Femur (tissue), 1 donor: ENCODE data around the gene TMEM132A.

Experiments used
- DNase-seq: peaks from one replicate; pipeline ENCODE4 v3.0.0-alpha.2; 2017

TMEM132A gene

GRCh38 chr11:60922906-60923305 is 1.4 kb upstream of the TMEM132A start:
- no peak for DNase-seq

GRCh38 chr11:60923326-60923725 is 934 bp upstream of the TMEM132A start:
- no peak for DNase-seq

DNA sequence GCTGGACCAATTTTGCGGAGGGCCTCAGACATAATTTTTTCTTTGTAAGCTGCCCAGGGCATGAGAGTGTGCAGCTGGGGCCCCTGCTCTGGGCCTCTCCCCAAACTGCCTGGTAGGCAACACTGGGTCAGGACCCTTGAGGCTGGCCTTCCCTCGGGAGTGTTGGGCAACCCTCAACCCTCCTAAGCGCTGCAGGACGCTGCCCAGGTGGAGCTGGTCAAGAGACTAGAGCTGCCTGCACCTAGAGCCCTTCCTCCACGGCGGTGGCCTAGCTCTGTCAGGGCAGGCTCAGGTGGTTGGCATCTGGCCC is 505 bp upstream of the TMEM132A start:
- DNase-seq: no peak

DNA sequence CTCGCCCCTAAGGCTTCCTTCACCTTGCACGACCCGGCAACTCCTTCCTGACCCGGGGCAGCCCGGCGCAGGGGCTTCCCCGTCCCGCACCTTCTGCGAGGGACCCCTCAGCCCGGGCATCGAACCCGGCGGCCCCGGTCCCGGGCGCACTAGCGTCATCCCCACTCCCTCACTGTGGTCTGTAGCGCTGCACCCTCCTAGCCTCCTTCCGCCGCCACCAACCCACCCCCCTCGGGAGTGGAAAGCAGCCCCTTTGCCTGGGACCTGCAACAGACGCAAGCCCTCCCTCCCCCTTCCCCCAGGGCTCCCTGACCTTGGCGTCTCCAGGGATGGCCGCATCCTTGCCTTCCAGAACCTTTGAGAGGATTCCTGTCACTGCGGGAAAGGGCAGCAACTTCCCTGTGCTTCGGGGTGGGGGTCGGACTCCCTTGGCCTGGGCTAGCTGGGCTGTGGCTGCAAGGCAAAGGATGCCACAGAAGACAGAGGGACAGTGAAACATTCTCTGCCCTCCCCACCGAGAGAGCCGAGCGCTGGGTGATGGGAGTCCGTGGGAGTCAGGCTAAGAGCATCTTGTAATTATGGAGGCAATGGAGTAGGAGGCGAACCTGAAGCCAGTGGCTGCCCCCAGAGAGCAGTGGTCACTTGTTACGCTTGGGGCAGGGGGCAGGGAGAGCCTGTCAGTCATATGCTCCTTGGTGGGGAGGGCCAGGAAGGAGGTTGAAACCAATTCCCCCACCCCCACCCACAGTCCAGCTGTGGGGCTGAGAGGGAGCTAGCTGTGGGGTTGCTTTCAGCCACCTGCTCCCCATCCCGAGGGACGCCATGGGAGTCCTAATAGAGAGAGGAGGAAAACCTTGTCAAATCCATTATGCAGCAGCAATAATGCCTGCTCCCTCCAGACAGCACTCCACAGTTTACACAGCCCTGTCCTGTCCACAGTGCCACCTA is 920 bp downstream of the TMEM132A start:
- no peak for DNase-seq

DNA sequence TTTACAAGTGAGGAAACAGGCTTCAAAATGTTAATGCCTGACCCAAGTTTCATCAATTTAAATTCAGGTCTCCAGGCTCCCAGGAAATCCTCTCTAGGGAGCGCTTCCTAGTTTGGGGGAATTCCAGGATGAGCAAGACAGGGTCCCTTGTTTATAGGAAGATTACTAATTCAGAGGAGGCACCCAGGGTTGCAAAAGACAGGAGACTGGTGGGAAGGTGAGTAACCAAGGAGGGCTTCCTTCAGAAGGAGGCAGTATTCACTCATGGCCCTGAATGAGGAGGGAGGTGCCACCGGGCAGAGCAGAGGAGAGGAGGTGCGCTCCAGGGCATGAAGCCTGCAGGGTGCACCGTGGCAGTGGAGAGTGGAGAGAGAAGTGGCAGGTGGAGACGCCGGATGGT is 1.6 kb downstream of the TMEM132A start:
- DNase-seq: no peak

- DNase-seq: no peak
Observed at GRCh38 chr11:60926500-60926899, 2.2 kb downstream of the TMEM132A start.

GRCh38 chr11:60927061-60927592 is 2.9 kb downstream of the TMEM132A start:
- no peak for DNase-seq

DNA sequence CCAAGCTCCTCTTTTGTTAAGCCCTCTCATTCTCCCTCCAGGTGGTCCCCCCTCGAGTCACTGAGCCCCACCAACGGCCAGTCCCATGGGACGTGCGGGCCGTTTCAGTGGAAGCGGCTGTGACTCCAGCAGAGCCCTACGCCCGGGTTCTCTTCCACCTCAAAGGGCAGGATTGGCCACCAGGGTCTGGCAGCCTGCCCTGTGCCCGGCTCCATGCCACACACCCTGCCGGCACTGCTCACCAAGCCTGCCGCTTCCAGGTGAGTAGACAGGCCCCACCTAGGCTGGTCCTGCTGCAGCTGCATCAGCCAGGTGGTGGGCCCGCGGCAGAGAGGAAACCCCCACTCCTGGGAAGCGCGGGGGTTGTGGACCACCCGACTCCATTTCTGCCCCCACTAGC is 3.3 kb downstream of the TMEM132A start:
- no peak for DNase-seq

GRCh38 chr11:60928563-60929001 is 4.3 kb downstream of the TMEM132A start:
- DNase-seq: no peak

DNA sequence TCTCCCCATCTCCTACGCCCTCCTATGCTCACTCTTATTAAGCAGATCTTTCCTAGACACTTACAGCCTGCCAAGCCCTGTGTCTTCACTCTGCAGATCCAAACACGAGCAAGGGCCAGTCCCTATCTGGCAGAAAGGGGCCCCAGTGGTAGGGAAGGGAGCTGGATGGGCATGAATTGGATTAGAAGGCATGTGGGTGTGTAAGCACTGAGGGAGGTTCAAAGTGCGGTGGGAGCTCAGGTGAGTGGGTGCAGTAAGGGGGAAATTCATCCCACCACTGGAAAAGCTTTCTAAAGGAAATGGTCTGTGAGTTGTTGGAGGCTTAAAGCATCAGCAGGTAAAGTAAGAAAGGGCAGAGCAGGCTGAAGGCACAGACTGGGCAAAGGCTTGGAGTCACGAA is 5.5 kb downstream of the TMEM132A start:
- DNase-seq: no peak

- no peak for DNase-seq
Observed at GRCh38 chr11:60930394-60930793, 6.1 kb downstream of the TMEM132A start.

DNA sequence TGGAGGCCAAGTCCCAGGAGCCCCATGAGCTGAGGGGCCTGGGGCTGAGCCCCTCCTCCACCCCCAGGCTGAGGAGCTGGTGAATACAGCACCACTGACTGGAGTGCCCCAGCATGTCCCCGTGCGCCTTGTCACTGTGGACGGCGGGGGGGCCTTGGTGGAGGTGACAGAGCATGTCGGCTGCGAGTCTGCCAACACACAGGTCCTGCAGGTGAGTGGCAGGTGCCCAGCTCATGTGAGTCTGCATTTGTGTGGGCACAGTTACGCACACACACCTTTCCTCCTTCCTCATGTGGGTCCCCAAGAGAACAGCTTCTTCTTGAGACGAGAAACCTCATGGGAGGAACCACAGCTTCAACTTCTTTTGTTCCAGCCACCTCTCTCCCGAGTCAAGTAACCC is 7.7 kb downstream of the TMEM132A start:
- no peak for DNase-seq

- DNase-seq: no peak
Observed at GRCh38 chr11:60932605-60933356, 8.5 kb downstream of the TMEM132A start.

DNA sequence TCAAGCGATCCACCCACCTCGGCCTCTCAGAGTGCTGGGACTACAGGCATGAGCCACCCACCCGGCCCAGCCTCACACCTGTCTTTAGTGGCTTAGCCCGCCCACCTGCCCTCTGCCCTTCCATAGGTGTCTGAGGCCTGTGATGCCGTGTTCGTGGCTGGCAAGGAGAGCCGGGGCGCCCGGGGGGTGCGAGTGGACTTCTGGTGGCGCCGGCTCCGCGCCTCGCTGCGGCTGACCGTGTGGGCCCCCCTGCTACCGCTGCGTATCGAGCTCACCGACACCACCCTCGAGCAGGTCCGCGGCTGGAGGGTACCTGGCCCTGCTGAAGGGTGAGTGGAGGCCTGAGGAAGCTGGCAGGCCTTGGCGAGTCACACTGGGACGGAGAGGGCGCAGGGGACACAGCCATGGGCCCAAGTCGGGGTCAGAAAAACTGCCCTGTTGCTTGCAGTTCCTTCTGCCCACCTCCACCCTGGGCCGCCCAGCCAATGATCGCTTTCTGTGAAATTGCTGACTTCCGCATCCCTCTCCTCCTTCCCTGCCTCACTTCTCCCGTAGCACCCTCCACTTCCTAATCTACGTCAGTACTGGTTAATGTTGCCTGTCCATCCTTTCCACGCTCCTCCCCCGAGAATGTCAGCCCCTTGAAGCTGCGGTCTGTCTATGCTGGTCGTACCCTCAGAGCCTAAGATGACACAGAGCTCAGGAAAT is 9.3 kb downstream of the TMEM132A start:
- DNase-seq: no peak

DNA sequence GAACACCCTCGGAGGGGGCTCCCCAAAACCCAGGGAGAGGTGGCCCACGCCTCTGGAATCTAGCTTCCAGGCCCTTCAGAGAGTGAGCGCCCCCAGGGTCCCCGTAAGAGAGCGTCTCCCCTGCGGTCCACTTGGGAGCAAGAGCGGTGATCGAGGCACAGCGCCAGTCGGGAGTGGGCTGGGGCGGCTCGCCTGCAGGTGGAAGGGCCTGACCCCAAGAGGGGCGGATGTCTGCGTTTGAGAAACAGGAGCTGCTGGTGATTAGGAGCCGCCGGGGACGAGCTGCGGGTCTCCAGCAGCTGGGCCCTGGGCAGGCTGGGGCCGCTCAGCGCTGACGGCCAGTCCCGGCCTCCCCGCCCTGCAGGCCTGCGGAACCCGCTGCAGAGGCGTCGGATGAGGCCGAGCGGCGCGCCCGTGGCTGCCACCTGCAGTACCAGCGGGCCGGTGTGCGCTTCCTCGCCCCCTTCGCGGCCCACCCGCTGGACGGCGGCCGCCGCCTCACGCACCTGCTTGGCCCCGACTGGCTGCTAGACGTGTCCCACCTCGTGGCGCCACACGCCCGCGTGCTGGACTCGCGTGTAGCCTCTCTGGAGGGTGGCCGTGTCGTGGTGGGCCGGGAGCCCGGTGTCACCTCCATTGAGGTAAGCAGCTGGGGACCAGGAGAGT is 10.0 kb downstream of the TMEM132A start:
- DNase-seq: no peak

DNA sequence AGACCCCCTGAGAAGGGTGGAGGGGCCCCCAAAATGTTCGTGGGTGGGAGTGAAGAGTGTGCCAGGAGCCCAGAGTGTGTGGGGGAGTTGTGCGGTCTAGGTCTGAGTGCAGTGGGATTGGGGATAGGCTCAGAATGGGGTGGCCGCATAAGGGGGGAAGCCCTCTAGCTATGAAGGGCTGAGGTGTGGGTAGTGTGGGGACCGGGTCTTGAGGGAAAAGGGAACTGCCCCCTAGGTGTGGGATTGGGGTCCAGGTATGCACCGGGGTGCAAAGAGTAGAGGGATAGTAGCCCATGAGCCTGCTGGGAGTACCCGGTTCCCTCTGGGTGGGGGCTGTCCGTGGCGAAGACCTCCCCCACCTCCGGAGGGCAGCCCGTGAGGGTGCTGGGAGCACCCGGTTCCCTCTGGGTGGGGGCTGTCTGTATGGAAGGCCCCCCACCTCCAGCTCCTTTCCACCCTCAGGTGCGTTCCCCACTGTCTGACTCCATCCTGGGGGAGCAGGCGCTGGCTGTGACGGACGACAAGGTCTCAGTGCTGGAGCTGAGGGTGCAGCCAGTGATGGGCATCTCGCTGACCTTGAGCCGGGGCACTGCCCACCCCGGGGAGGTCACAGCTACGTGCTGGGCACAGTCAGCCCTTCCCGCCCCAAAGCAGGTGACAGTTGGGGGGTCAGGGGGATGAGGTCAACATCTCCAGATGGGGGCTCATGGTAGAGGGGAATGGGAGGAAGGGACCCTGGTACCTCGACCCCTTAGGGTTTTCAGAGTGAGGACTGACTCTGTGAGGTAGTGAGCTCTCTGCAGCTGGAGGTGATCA is 10.7 kb downstream of the TMEM132A start:
- DNase-seq: no peak

GRCh38 chr11:60935676-60936442 is 11.6 kb downstream of the TMEM132A start:
- no peak for DNase-seq

GRCh38 chr11:60936467-60937143 is 12.3 kb downstream of the TMEM132A start:
- DNase-seq: no peak

DNA sequence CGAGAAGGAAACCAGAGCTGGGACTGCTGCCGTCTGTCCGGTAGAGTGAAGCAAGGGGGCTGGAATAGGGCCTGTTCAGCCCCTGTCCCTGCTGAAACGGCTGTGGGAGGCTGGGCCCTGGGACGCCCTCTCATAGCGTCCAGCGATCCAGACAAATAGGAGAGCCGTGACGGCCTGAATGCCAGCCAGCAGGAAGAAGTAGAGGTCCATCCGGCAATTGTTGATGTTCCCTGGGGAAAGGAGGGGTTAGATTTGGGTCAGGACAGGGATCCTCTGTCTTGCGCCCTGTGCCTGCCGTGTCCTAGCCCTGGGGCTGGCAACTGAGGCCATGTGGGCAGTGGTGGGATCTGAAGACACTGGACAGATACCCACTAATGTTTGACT is 12.9 kb downstream of the TMEM132A start:
- DNase-seq: no peak

DNA sequence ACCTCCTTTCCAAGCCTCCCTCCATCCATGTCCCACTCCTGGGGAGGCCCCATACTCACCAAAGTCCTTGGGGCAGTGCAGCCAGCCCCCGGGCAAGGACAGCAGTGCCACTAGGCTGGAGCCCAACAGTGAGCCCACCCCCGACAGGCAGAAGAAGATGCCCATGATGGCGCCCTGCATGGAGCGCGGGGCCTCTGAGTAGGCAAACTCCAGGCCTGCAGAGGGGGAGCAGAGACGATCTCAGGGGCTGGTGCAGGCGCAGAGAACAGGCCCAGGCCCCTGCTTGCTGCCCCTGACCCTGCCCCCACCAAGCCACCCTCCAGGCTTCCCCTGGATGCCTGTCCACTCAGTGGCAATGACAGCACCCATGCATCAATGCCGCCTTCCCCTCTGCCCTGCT is 13.6 kb downstream of the TMEM132A start:
- no peak for DNase-seq
